HepG2 (cell line): Measurements from ENCODE around the gene KCNH6. TPM values are rescaled to one million over a fixed set of nuclear protein-coding genes. Genes with fewer than 3 reads are reported as not detected.

Source experiments
- ATAC-seq: fragments of 200-7000 bp; cut with Tn5 transposase; 3 replicates; pipeline ENCODE4 v1.9.1; 2020; ENCODE audit warnings: mild to moderate bottlenecking, moderate library complexity
- BruUV-seq: library from RNA; stranded (reverse); fragments of 400-500 nt; replicated peaks from 2 replicates; lab custom pipeline; 2021; lab: Mats Ljungman, UMichigan
- CTCF ChIA-PET: fragments of 300-600 bp; formaldehyde crosslinking; extraction: SDS; loops from one replicate; lab custom pipeline; 2021; ENCODE audit warnings: low total read pairs, inconsistent platforms, low intra/inter-chr PET ratio; lab: Yijun Ruan, JAX
- POLR2A ChIA-PET: fragments of 350-600 bp; sonication (Branson Sonifier 250); formaldehyde crosslinking; loops from one replicate; lab custom pipeline; 2020; ENCODE audit warnings: antibody characterized with exemption, inconsistent platforms; lab: Yijun Ruan, JAX
- DNase-seq: peaks from one replicate; pipeline ENCODE4 v3.0.0-alpha.2; 2015; ENCODE audit warnings: low spot score
- FAIRE-seq: peaks from 3 replicates; lab custom pipeline; 2011; peaks lifted over from hg19 to GRCh38; lab: Jason Lieb, UNC
- H2AFZ ChIP-seq: one replicate; pipeline ENCODE4 v1.6.1; 2011; ENCODE audit warnings: low read length, inconsistent platforms
- H3K27ac ChIP-seq: fragments of 300-600 bp; 3 replicates; pipeline ENCODE4 v1.8.0; 2011; ENCODE audit warnings: mixed run types, mild to moderate bottlenecking, mixed read lengths, low read length, inconsistent platforms; ENCODE audit not compliant: insufficient read depth; ENCODE audit errors: extremely low read length
- H3K27me3 ChIP-seq, 2 experiments: fragments of 200-600 bp in 1 of 2; 2 replicates in 1 of 2; 3 replicates in 1 of 2; pipeline versions ENCODE4 v1.6.0 to v1.8.0; 2011; ENCODE audit warnings: low read length in 2 of 2, mild to moderate bottlenecking in 2 of 2, moderate library complexity in 2 of 2, inconsistent platforms in 1 of 2; ENCODE audit not compliant: insufficient read depth in 2 of 2, control insufficient read depth in 1 of 2
- H3K36me3 ChIP-seq, 2 experiments: fragments of 200-600 bp in 1 of 2; replicated peaks in 1 of 2; 2 replicates in 1 of 2; 3 replicates in 1 of 2; pipeline versions ENCODE4 v1.5.1 to v1.8.0; 2011; ENCODE audit warnings: low read length in 2 of 2, inconsistent platforms in 1 of 2; ENCODE audit not compliant: insufficient read depth in 2 of 2, control insufficient read depth in 1 of 2
- H3K4me1 ChIP-seq: 2 replicates; pipeline ENCODE4 v1.5.1; 2012; ENCODE audit warnings: low read length, inconsistent platforms; ENCODE audit not compliant: insufficient read depth
- H3K4me2 ChIP-seq: 2 replicates; pipeline ENCODE4 v1.6.0; 2011; ENCODE audit warnings: low read depth, low read length, inconsistent platforms
- H3K4me3 ChIP-seq, 3 experiments: fragments of 200-600 bp in 1 of 3; sonication (generic), shearing (Covaris generic) in 1 of 3; replicated peaks in 1 of 3; 2 replicates each; pipeline ENCODE4 v1.5.1; 2011 to 2016; ENCODE audit warnings: low read length in 3 of 3, inconsistent platforms in 2 of 3, low read depth in 2 of 3, mild to moderate bottlenecking in 2 of 3, control low read depth in 1 of 3, mixed read lengths in 1 of 3; ENCODE audit not compliant: insufficient read depth in 1 of 3
- H3K79me2 ChIP-seq: one replicate; pipeline ENCODE4 v1.6.1; 2011; ENCODE audit warnings: low read length, inconsistent platforms; ENCODE audit not compliant: insufficient read depth
- H3K9ac ChIP-seq: 2 replicates; pipeline ENCODE4 v1.6.0; 2011; ENCODE audit warnings: mild to moderate bottlenecking, low read depth, low read length, inconsistent platforms; ENCODE audit not compliant: insufficient read depth
- H3K9me3 ChIP-seq: 2 replicates; pipeline ENCODE4 v1.5.1; 2012; ENCODE audit warnings: mild to moderate bottlenecking, low read length
- H4K20me1 ChIP-seq: 2 replicates; pipeline ENCODE4 v1.6.0; 2011; ENCODE audit warnings: inconsistent platforms, mild to moderate bottlenecking, low read length, moderate library complexity; ENCODE audit not compliant: insufficient read depth
- RAD51 ChIP-seq: fragments of 450-650 bp; IDR thresholded peaks from 2 replicates; pipeline ENCODE4 v1.6.1; 2016; ENCODE audit warnings: borderline replicate concordance
- ZNF292 ChIP-seq: sonication (generic); formaldehyde crosslinking; IDR thresholded peaks from 2 replicates; pipeline ENCODE4 v1.8.1; 2022; ENCODE audit warnings: mild to moderate bottlenecking, low read depth, missing genetic modification reagents, borderline replicate concordance
- ZNF687 ChIP-seq: sonication (generic); formaldehyde crosslinking; IDR thresholded peaks from 2 replicates; pipeline ENCODE4 v1.5.1; 2020; ENCODE audit warnings: mild to moderate bottlenecking, missing genetic modification reagents, moderate library complexity
- ZNF761 ChIP-seq: sonication (generic); formaldehyde crosslinking; conservative IDR thresholded peaks from 2 replicates; pipeline ENCODE4 v1.4.0; 2020; ENCODE audit warnings: mild to moderate bottlenecking, missing genetic modification reagents
- ZNF775 ChIP-seq: sonication (generic); formaldehyde crosslinking; IDR thresholded peaks from 2 replicates; pipeline ENCODE4 v1.4.0; 2020; ENCODE audit warnings: missing genetic modification reagents, mild to moderate bottlenecking, moderate library complexity, borderline replicate concordance
- ZNF879 ChIP-seq: sonication (generic); formaldehyde crosslinking; IDR thresholded peaks from 2 replicates; pipeline ENCODE4 v1.8.1; 2023; ENCODE audit warnings: missing genetic modification reagents
- WGBS: methylation state at CpG from one replicate; pipeline ENCODE4 v1.1.6; 2017; ENCODE audit warnings: low lambda C conversion rate; 5-methylcytosine and 5-hydroxymethylcytosine counted together
- in situ Hi-C: cut with HindIII; loops from 2 replicates; pipeline ENCODE4 v1.10.0; 2017; ENCODE audit warnings: low pct_unique_long_range_greater_than_20kb; ENCODE audit not compliant: extremely low pct_ligation_motif_present
- intact Hi-C: fragments of 100-400 bp; cut with micrococcal nuclease; formaldehyde crosslinking; loops from one replicate; pipeline ENCODE4 v1.10.0; 2022; ENCODE audit not compliant: unreplicated experiment
- polyA plus RNA-seq, 8 experiments: library from polyadenylated mRNA; depleted of rRNA in 3 of 8; stranded (reverse) in 7 of 8; unstranded in 1 of 8; fragments of >200 nt; fragmentation: Illumina TruSeq in 4 of 8; extraction: Trizol in 4 of 8; gene quantifications; 2 replicates each; pipeline versions ENCODE4 v1.2.1 to v1.2.3, GENCODE V29; 2011 to 2016; ENCODE audit warnings: low read depth in 4 of 8, missing spikeins in 1 of 8, mixed read lengths in 1 of 8; ENCODE audit not compliant: insufficient read depth in 1 of 8
- total RNA-seq, 5 experiments: library from RNA; depleted of rRNA; stranded (reverse); fragments of >200 nt; fragmentation: Illumina TruSeq; extraction: Trizol; gene quantifications; 2 replicates each; pipeline ENCODE4 v1.2.3, GENCODE V29; 2016; ENCODE audit warnings: low read depth in 1 of 5
- TF ChIP-seq, protein P1 (sequence below): sonication (generic); formaldehyde crosslinking; IDR thresholded peaks from 2 replicates; pipeline ENCODE4 v1.9.0; 2021; ENCODE audit warnings: missing genetic modification reagents, mild to moderate bottlenecking, borderline replicate concordance

Gene KCNH6
- total and polyA plus RNA-seq, 2 of the 13 experiments (the other 11 are each of a cell fraction or from before 2014, with no cell fraction given): 0.05 to 0.18 TPM

- Histone ChIP-seq H4K20me1 (no peaks in the 10 kb centered on the region), H3K36me3 (no peaks in the 10 kb centered on the region)
- no TSS peak for BruUV-seq
- no peak for ATAC-seq
- intact Hi-C loops: no loop called here
- no peak for TF ChIP-seq ZNF761 (CRISPR knock-in tag)
- no peak for TF ChIP-seq RAD51
- TF ChIP-seq ZNF292: no peak
- TF ChIP-seq, all 625 proteins: peak for 0
- FAIRE-seq (no peak), DNase-seq (no peak)
- peaks cover 12 to 53% of the 10 kb centered on the region in 2 experiments; a peak in 3 of 5 replicates for H3K27me3 ChIP-seq
- CTCF ChIA-PET: no interaction called here
- H3K4me1 ChIP-seq: peaks cover 20% of the 10 kb centered on the region
- no peaks in the 10 kb centered on the region for H3K79me2 ChIP-seq
- in situ Hi-C loops: no loop called here
- H3K9ac ChIP-seq: no peak overlapping the region
- H3K9me3 ChIP-seq: no peaks in the 10 kb centered on the region
- POLR2A ChIA-PET: no interaction called here
- H3K27ac ChIP-seq: no peak overlapping the region
- no peak overlapping the region for H2AFZ ChIP-seq
- H3K4me3 ChIP-seq: no peak overlapping the region
- WGBS: 14% methylated on average over 8 of the region's 8 CpGs
- H3K4me2 ChIP-seq: no peak overlapping the region
Observed at GRCh38 chr17:63503341-63503705, 19.8 kb upstream of the KCNH6 start.

GRCh38 chr17:63504261-63504660 lies 18.9 kb upstream of the KCNH6 start:
- Histone ChIP-seq H4K20me1 (no peaks in the 10 kb centered on the region), H2AFZ (no peak overlapping the region), H3K27me3 (peaks cover 12 to 62% of the 10 kb centered on the region in 2 experiments; a peak in 3 of 5 replicates), H3K9ac (no peak overlapping the region), H3K79me2 (no peaks in the 10 kb centered on the region), H3K4me3 (no peak overlapping the region), H3K4me2 (no peak overlapping the region), H3K27ac (no peak overlapping the region), H3K4me1 (peaks cover 11% of the 10 kb centered on the region), H3K9me3 (no peaks in the 10 kb centered on the region), H3K36me3 (no peaks in the 10 kb centered on the region)
- FAIRE-seq (no peak), DNase-seq (no peak), ATAC-seq (no peak)
- no TSS peak for BruUV-seq
- POLR2A ChIA-PET: no interaction called here
- in situ Hi-C loops: no loop called here
- intact Hi-C loops: no loop called here
- CTCF ChIA-PET: no interaction called here
- no peak for TF ChIP-seq ZNF687 (CRISPR knock-in tag)
- no peak for TF ChIP-seq ZNF775
- TF ChIP-seq, protein P1, sequence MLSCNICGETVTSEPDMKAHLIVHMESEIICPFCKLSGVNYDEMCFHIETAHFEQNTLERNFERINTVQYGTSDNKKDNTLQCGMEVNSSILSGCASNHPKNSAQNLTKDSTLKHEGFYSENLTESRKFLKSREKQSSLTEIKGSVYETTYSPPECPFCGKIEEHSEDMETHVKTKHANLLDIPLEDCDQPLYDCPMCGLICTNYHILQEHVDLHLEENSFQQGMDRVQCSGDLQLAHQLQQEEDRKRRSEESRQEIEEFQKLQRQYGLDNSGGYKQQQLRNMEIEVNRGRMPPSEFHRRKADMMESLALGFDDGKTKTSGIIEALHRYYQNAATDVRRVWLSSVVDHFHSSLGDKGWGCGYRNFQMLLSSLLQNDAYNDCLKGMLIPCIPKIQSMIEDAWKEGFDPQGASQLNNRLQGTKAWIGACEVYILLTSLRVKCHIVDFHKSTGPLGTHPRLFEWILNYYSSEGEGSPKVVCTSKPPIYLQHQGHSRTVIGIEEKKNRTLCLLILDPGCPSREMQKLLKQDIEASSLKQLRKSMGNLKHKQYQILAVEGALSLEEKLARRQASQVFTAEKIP: no peak
- TF ChIP-seq ZNF879 (CRISPR knock-in tag): no peak
